AG09319 (cell line): ENCODE data around the gene ULBP2.
"Not testable (repeated sequence)": the region's sequence is repeated elsewhere in the genome, so short reads cannot be mapped to it uniquely, and the experiment has no call there.

Source experiments
- DNase-seq: peaks from one replicate; pipeline ENCODE4 v3.0.0-alpha.2; 2010; ENCODE audit warnings: low read depth; ENCODE audit errors: extremely low read depth
- CTCF ChIP-seq: IDR thresholded peaks from 2 replicates; pipeline ENCODE4 v1.5.1; 2011; ENCODE audit warnings: low read depth, mild to moderate bottlenecking, inconsistent platforms, low read length, moderate library complexity

The ULBP2 gene

DNA sequence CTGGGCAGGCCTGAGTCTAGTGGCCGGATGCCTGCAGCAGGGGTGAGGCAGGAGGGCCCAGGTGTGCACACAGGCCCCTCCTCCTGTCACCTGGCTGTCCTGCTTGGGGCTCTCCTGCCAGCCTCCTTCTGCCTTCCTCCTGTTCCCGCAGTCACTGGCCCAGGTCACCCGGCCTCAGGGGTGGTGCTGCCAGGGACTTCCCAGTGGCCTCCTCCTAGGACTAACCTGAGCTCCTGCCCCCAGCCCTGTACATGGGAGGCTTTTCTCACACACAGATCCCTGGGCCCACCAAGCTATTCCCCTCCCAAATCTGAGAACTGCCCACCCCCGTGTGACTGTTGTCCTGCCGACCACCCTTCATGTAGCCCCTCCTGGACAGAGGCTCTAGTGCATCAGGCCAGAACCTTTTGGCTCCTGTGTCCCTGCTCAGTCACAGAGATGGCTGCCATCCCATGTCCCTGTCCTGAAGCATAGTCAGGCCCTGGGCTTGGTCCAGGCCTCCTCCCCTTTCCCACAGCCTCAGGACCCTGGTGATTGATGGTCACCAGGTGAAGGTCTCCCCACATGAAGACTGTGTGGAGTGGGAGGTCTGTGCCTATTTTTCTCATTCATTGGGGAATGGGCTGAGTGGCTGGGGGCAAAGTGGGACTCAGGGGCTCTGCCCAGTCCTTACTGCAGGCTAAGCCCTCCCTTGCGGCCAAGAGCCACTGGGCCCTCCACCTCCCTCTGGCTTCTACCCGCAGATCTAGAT, 20.8 kb downstream of the ULBP2 start:
- no peak for DNase-seq

GRCh38 chr6:149963212-149963461, 21.3 kb downstream of the ULBP2 start:
- DNase-seq, result no peak
- TF ChIP-seq CTCF, result no peak

More for the DNA sequence above, 20.8 kb downstream of the ULBP2 start:
- TF ChIP-seq CTCF, result no peak

DNA sequence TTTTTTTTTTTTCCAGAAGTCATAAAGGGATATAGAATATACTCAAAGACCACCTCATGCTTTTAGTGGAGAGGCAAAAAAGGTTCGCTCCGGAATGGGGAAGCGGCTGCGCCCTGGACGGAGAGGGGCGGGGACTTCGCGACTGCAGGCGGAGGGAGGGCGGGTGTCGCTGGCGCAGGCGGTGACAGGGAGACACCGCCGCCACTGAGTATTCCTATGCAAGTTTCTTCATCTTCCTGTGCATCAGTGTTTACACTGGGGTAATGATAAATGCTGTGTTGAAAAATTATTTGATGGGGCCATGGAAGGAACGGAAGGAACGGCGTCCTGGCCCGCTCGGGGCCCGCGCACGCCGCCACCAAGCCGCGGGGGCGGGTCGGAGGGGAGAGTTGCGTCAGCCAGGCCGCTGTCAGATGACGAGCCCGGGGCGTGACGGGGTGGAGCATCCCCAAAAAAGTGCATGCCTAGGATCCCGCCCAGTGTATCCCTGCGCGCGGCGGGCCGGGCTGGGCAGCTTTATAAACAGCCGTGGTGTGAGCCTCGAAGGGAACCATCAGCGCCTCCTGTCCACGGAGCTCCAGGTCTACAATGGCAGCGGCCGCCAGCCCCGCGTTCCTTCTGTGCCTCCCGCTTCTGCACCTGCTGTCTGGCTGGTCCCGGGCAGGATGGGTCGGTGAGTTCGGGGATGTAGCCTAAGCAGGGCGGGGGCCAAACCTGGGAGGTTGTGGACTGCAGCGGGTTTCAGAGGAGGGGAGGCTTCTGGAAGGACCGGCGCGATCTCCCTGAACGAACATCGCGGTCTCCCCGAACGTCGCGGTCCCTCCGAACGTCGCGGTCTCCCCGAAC, 21.9 kb downstream of the ULBP2 start, which contains the start of gene ULBP1:
TSS of gene ULBP1 (plus strand) at position 482 of the 846 bp plus-strand sequence. CDS start at position 589, 107 bp downstream.
- peak; percentile 17 for TF ChIP-seq CTCF
- peak; percentile 63 for DNase-seq

- TF ChIP-seq CTCF, result no peak
- no peak for DNase-seq
Observed at GRCh38 chr6:149964308-149965193, 22.7 kb downstream of the ULBP2 start.

- no peak for TF ChIP-seq CTCF
- DNase-seq, result no peak
Observed at GRCh38 chr6:149965194-149966020, 23.6 kb downstream of the ULBP2 start.

GRCh38 chr6:149966319-149966718, 24.5 kb downstream of the ULBP2 start:
- DNase-seq, result not testable (repeated sequence)

DNA sequence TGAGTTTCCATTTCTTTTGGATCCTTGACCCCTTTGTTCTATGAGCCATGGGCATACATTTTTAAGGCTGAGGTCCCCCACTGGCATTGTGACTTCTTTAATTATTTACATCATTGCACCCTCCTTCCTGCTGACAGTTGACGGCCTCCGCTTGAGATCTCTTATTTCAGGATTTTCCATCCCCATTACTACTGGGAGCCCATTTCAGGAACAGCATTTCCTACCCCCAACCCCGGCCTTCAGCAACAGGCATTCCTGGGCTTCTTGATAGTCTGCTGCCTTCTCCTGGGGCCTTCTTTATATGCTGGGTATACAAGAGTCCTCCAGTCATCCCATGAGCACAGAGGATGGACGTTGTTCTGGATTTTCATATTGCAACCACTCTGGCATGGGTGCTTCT, 25.8 kb downstream of the ULBP2 start:
- TF ChIP-seq CTCF, result no peak
- no peak for DNase-seq

- not testable (repeated sequence) for DNase-seq
Observed at GRCh38 chr6:149967999-149968398, 26.2 kb downstream of the ULBP2 start.

GRCh38 chr6:149968909-149969308, 27.1 kb downstream of the ULBP2 start:
- not testable (repeated sequence) for DNase-seq
